ENCODE results near the gene TRIM28. TPM values are rescaled to one million over a fixed set of nuclear protein-coding genes. Genes with fewer than 3 reads are reported as not detected.

Gene TRIM28
- total and polyA plus RNA-seq, 9 of the 15 experiments (the other 6 are each of a cell fraction or from before 2014, with no cell fraction given): 12.1 to 797 (median 490) TPM

DNA sequence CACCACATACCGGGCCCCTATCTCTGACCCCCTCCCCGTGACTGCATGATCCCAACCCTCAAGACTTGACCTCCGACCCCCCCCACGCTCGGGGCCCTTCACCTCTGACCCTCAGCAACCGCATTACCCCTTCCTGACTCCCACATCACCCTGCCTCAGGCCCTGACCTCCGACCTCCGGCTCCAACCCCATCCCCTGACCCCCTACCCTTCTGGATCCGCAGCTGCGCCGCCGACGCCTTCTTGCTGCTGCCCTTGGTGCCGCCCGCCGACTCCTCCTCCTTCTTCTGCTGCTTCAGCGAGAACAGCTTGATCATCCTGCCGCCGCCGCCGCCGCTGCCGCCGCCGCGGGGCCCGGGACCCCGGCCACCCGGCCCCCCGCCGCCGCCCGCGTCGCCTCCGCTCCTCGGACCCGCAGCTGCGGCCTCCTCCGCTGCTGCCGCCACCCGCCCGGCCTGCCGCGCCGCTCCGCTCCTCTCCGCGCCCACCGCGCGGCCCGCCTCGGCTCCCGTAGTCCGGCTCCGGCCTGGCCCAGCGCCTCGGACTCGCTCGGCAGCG lies 14.3 kb downstream of the TRIM28 start, which contains the start of gene UBE2M (continued):
- TF ChIP-seq, protein P1, sequence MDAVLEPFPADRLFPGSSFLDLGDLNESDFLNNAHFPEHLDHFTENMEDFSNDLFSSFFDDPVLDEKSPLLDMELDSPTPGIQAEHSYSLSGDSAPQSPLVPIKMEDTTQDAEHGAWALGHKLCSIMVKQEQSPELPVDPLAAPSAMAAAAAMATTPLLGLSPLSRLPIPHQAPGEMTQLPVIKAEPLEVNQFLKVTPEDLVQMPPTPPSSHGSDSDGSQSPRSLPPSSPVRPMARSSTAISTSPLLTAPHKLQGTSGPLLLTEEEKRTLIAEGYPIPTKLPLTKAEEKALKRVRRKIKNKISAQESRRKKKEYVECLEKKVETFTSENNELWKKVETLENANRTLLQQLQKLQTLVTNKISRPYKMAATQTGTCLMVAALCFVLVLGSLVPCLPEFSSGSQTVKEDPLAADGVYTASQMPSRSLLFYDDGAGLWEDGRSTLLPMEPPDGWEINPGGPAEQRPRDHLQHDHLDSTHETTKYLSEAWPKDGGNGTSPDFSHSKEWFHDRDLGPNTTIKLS (IDR thresholded peaks at IDR 0.05; ENCODE audit: borderline replicate concordance, low read depth): no peak
- TF ChIP-seq RCOR1 (IDR thresholded peaks at IDR 0.05; ENCODE audit: borderline replicate concordance in 1 of 2, low read depth in 2 of 2, low read length in 2 of 2) (peak in 1 of 2 experiments; percentile 82; a peak in 3 of 4 replicates), HNRNPUL1 (IDR thresholded peaks at IDR 0.05; ENCODE audit: low read length) (no peak), HCFC1 (IDR thresholded peaks at IDR 0.05; ENCODE audit: low read depth, low read length) (no peak; the same call in 1 of the 2 replicates), FOXA1 (IDR thresholded peaks at IDR 0.05; ENCODE audit: borderline replicate concordance) (no peak), PRPF4 (IDR thresholded peaks at IDR 0.05; ENCODE audit: insufficient read depth, low read depth, low read length, poor library complexity, severe bottlenecking) (no peak), BRCA1 (IDR thresholded peaks at IDR 0.05) (no peak), BRCA1 (CRISPR knock-in tag; IDR thresholded peaks at IDR 0.05) (no peak), SIRT6 (IDR thresholded peaks at IDR 0.05; ENCODE audit: low read depth, low read length) (no peak), HNRNPLL (IDR thresholded peaks at IDR 0.05; ENCODE audit: low read depth, low read length, poor library complexity, severe bottlenecking) (no peak), ZNF695 (CRISPR knock-in tag; IDR thresholded peaks at IDR 0.05) (no peak), RBM25 (IDR thresholded peaks at IDR 0.05; ENCODE audit: low read depth, low read length, severe bottlenecking) (no peak), HDAC2 (IDR thresholded peaks at IDR 0.05) (peak; percentile 44; the same call in 1 of the 2 replicates), TGIF2 (CRISPR knock-in tag; IDR thresholded peaks at IDR 0.05) (no peak)
- TF ChIP-seq, protein P2, sequence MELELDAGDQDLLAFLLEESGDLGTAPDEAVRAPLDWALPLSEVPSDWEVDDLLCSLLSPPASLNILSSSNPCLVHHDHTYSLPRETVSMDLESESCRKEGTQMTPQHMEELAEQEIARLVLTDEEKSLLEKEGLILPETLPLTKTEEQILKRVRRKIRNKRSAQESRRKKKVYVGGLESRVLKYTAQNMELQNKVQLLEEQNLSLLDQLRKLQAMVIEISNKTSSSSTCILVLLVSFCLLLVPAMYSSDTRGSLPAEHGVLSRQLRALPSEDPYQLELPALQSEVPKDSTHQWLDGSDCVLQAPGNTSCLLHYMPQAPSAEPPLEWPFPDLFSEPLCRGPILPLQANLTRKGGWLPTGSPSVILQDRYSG (tag; conservative IDR thresholded peaks at IDR 0.05; ENCODE audit: low read depth): no peak
- TF ChIP-seq, protein P3, sequence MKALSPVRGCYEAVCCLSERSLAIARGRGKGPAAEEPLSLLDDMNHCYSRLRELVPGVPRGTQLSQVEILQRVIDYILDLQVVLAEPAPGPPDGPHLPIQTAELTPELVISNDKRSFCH (CRISPR knock-in tag; IDR thresholded peaks at IDR 0.05): no peak
- TF ChIP-seq, protein P3 (tag; IDR thresholded peaks at IDR 0.05): no peak
- TF ChIP-seq, protein P4, sequence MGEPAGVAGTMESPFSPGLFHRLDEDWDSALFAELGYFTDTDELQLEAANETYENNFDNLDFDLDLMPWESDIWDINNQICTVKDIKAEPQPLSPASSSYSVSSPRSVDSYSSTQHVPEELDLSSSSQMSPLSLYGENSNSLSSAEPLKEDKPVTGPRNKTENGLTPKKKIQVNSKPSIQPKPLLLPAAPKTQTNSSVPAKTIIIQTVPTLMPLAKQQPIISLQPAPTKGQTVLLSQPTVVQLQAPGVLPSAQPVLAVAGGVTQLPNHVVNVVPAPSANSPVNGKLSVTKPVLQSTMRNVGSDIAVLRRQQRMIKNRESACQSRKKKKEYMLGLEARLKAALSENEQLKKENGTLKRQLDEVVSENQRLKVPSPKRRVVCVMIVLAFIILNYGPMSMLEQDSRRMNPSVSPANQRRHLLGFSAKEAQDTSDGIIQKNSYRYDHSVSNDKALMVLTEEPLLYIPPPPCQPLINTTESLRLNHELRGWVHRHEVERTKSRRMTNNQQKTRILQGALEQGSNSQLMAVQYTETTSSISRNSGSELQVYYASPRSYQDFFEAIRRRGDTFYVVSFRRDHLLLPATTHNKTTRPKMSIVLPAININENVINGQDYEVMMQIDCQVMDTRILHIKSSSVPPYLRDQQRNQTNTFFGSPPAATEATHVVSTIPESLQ (CRISPR knock-in tag; IDR thresholded peaks at IDR 0.05): no peak
- TF ChIP-seq, protein P5, sequence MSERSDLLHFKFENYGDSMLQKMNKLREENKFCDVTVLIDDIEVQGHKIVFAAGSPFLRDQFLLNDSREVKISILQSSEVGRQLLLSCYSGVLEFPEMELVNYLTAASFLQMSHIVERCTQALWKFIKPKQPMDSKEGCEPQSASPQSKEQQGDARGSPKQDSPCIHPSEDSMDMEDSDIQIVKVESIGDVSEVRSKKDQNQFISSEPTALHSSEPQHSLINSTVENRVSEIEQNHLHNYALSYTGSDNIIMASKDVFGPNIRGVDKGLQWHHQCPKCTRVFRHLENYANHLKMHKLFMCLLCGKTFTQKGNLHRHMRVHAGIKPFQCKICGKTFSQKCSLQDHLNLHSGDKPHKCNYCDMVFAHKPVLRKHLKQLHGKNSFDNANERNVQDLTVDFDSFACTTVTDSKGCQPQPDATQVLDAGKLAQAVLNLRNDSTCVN (CRISPR knock-in tag; IDR thresholded peaks at IDR 0.05): 0 out of 2 replicates have a peak, but pooled peaks have one; percentile 45
- TF ChIP-seq, protein P6, sequence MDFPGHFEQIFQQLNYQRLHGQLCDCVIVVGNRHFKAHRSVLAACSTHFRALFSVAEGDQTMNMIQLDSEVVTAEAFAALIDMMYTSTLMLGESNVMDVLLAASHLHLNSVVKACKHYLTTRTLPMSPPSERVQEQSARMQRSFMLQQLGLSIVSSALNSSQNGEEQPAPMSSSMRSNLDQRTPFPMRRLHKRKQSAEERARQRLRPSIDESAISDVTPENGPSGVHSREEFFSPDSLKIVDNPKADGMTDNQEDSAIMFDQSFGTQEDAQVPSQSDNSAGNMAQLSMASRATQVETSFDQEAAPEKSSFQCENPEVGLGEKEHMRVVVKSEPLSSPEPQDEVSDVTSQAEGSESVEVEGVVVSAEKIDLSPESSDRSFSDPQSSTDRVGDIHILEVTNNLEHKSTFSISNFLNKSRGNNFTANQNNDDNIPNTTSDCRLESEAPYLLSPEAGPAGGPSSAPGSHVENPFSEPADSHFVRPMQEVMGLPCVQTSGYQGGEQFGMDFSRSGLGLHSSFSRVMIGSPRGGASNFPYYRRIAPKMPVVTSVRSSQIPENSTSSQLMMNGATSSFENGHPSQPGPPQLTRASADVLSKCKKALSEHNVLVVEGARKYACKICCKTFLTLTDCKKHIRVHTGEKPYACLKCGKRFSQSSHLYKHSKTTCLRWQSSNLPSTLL (IDR thresholded peaks at IDR 0.05): no peak

All from K562 (cell line).